Stimulated activated CD8-positive, alpha-beta memory T cell treated with anti-CD3 and anti-CD28 coated beads, Interleukin-15, amount 100 ng/mL, for 48 hours (primary cell): ENCODE measurements around the gene SP2.

ENCODE experiments used
- DNase-seq, 2 donors: peaks; one replicate each; pipeline ENCODE4 v3.0.0-alpha.2; 2020; ENCODE audit warnings: low read depth in 2 of 2

SP2 gene

DNA sequence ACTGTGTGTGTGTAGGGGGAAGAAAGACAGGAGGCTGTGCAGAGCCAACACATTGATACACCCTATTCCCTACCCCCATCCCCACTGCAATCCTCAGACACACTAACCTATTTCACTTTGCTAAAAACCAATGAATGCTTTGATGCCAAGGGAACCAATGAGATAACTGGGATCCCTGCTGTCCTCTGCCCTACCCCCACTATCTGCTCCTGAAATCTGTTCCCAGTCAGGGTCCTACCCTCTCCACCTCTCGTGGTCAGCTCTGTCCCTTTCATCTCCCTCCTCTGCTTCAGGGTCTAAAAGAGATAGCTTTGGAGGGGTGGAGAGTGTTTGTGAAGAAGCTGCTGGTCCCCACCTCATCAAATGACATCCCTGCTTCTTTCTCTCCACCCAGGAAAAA lies 26.0 kb upstream of the SP2 start:
- DNase-seq, result no peak

DNA sequence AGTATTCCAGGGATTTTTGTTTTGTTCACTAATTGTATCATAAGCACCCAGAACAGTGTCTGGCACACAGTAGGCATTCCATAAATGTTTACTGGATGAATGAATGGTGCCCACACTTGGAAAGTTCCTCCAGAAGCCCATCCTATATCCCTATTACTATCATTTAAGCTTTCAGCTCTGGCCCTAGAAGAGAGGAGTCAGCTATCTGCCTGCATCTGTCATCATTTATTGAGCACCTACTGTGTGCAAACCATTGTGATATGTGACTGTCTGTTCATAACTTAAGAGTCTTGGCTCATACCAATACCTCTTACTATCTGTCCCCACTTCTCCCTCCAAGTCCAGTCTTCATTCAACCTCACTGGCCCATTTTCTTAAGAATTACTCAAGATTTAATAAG lies 25.0 kb upstream of the SP2 start:
- no peak for DNase-seq

- DNase-seq, result no peak
Measured at GRCh38 chr17:47872019-47872650, 23.9 kb upstream of the SP2 start.

DNA sequence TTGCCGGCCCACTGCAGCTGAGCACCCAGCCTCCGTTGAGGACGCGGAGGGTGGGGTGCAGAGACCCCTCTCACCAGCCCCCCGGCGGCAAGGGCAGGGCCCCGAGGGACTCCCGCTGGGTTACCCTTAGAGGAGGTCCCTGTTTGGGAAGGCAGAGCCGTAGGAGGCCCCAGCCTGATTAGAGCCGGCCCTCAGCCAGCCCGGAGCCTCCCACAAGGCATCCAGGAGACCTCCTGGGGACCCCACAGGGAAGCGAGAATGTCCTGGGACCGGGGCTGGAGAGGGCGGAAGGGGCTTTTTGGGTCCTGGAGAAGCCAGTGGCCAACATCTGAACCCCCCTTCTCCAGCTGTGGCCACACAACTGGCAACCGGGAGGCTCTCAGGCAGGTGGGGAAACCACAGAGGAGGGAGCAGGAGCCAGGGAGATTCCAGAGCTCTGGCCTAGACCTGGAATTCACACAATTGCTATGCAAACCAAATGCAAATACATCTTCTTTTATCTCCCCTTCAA lies 23.3 kb upstream of the SP2 start:
- no peak for DNase-seq

DNA sequence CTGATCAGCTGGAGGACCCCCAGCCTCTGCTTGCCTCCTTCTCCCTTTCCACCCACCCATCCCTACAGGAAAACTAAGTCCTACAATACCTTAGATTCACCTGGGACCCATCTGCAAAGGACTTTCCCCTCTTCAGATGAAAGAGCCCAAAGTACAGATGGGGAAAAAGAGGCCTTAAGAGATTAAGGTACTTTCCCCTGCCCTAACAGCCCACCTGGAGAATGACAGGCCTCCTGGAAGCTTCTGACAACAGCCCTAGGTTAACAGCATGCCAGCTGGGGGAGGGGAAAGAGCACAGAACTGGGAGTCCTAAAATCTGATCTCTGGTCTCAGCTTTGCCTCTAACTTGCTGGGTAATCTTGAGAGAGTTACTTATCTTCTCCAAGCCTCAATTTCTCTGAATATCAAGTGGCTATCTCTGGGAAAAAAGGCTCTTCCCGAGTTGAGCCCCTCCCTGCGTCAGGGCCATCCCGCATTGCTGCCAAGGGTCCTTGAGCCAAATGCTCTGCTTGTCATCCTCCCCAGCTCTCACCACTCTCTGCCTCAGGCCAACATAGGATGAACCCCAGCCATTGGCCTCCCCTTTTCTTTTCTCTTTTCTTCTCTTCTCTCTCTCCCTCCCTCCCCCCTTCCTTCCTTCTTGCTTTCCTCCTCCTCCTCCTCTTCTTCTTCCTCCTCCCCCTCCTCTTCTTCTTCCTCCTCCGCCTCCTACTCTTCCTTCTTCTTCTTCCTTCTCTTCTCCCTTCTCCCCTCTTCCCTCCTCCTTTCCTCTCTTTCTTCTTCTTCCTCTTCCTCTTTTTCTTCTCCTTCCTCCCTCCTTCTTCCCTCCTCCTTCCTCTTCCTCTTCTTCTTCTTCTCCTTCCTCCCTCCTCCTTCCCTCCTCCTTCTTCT lies 22.6 kb upstream of the SP2 start:
- no peak for DNase-seq

GRCh38 chr17:47875011-47875985 lies 20.7 kb upstream of the SP2 start:
- no peak for DNase-seq

GRCh38 chr17:47877368-47878034 lies 18.5 kb upstream of the SP2 start:
- no peak for DNase-seq

DNA sequence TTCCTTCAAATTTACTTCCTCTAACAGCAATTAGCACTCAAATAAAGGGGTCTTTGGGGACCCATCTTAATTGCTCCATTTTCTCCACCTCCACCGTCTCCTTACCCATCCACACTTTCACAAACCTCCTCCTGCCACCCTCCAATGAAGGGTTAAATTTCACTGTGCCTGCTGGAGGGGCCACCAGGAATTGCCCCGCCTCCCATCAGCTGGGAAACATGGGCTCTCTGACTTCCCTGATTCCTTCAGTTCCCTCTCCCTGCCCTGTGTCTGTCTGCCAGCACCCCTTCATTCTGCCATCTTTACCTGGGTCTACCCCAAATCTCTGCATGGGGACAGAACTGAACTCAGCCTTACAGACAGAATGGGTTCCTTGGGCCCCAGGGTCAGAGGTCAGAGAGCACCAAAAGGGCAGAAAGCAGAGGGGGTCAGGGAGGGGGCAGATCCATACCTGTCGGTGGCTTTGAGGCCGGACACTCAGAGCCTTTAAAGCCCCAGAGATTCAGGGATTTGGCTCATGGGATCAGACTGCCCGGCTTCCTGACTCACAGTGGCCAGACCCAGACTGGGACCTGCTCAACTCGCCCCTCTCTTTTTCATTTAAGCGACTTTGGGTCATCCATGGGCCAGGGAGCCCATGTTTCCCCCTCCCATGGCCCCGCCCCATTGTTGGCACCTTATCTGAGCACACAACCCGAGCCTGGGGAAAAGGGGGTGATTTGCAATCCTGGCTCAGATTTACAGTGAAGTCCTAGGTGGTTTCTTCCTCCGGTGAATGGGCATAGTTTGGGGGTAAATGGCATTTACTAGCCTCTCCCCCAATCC lies 17.6 kb upstream of the SP2 start:
- DNase-seq, result no peak

DNA sequence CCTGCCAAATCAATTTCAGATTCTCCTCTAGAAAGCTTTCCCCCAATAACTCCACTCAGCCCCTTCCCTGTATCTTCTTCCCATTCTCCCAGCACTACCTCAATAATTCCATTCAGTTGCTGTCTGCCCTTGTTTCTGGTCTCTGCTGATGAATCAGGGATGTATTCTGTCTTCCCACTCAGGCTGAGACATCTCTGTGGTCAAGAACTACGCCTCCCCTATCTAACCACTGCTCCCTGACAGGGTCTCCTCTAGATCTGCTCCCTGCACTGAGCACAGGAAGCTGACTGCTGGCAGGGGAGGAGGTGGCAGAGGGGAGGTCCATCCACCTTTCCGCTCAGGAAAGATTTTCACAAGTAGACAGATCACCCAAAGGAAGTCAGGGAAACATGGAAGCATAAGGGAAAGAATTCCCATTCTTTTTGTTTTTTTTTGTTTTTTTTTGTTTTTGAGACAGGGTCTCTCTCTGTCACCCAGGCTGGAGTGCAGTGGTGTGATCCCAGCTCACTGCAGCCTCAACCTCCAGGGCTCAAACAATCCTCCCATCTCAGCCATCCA lies 16.9 kb upstream of the SP2 start:
- no peak for DNase-seq

GRCh38 chr17:47879776-47880454 lies 16.1 kb upstream of the SP2 start:
- no peak for DNase-seq

DNA sequence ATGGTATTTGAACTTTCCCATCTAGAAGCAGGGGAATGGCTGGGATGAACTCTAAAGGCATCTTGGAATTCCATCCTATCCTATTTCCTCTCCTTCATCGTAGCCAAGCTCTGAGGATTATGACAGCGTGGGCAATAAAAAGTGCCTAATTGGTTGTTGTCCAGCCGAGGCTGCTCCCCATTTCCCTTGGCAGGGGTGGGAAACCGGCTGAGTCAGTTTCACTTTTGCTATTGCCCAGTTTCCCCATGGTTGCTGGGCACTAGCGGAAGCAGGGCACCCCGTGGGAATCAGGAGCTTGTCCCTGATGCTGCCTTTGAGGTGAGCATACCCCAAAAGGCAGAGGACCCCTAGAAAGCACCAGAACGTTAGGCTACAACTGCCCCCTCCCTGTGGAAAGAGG lies 13.8 kb upstream of the SP2 start:
- DNase-seq, result no peak

DNA sequence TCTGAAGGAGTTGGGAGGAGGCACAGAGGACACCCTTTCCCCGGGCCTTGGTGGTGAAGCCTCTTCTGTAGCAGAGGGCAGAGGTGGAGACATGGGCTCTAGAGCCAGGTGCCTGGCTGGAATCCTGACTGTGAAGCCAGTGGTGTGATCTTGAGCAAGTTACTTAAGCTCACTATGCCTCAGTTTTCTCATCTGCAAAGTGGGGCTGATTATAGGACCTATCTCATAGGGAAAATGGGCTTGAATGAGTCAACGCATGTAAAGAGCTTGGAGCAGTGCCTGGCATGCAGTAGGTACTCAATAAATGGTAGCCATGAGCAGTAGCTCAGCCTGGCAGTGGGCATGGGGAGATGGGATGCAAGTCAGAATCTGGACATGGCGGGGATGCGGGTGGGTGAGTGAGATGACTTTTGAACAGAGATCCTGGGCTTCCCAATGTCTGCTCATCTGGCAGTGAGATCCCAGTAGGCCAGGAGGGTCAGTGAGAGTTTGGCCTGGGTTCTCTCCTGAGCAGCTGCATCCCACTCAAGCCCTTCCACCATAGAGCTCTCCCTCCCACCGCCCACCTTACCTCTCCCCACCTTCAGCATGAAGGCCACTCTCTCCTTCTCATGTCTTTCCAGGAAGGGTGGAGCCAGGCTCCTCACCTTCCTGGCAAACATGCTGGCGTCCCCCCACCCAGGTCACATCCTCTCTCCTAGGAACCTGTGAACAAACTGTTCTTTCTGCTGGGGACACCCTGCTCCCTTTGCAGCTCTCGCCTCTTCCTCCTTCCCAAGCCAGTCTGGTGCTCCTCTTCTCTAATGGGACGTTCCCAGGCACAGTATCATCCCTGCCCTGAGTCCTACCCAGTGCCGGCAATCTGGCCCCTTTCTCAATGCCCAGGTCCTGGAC lies 13.1 kb upstream of the SP2 start:
- DNase-seq, result no peak

GRCh38 chr17:47883589-47884426 lies 12.2 kb upstream of the SP2 start:
- no peak for DNase-seq

DNA sequence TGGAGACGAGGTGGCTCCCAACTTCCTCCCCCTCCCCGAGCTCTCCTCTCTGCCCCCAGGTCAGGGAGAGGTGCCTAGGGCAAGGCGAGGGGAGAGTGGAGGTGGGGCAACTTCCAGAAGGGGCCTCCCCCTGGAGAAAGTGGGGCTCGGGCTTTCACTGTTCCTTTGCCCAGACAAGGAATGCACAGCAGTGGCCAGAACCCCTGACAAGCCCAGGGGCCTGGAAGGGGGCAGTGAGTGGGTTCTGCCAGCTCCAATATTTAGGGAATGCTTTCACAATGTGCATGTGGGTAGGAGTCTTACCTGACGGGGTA lies 11.7 kb upstream of the SP2 start:
- DNase-seq, result no peak

DNA sequence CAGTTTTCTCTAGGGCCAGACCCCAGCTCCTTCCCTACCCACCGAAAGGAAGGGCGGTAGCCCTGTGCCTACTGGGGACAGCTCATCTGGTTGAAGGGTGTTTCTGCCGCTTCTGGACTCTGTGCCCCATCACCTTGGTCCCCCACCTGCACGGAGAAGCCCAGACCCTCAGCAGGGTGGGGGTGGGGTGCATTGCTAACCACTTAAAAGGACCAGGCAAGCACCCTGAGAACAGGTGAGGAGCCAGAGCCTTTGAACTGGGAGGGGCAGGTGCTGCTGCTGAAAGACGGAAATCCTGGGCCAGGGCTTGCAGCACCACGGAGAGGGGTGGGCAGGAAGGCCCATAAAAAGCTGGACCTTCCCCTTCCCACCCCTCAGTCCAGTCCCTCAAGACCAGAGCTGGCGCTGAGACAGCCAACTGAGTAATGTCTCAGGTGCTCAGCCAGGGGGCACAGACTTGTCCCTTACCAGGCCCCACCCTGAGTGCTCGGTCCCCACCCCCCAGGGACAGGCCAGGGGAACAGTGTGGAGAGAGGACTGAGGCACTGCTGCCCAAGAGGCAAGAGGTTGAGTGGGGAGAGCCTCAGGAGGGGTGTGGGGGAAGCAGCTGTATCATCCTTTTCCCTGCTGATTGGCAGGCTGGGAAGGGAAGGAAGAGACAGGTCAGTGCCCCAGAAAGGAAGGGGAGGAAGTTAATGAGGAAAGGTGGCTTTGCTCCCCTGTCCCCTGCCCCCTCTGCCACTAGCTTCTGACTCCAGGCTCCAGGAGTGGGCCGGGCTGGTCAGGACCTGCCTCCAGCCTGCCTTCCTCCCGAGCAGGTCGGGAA lies 10.9 kb upstream of the SP2 start:
- DNase-seq, result no peak

- no peak for DNase-seq
Measured at GRCh38 chr17:47888293-47888692, 7.7 kb upstream of the SP2 start.
